Right renal cortex interstitium (tissue), 3 donors: ENCODE data around the gene KDM2B. TPM values are rescaled to one million over a fixed set of nuclear protein-coding genes. Genes with fewer than 3 reads are reported as not detected.
"Not testable (repeated sequence)": the region's sequence is repeated elsewhere in the genome, so short reads cannot be mapped to it uniquely, and the experiment has no call there.

ENCODE experiments used
- DNase-seq, 3 donors: peaks; one replicate each; pipeline ENCODE4 v3.0.0-alpha.2; 2013; ENCODE audit warnings: low read depth in 3 of 3, low spot score in 2 of 3
- polyA plus RNA-seq, 3 donors: library from polyadenylated mRNA; unstranded; fragments of 120-200 nt; gene quantifications; one replicate each; pipeline ENCODE4 v1.2.1, GENCODE V29; 2013; ENCODE audit not compliant: insufficient read length in 3 of 3

KDM2B gene
- polyA plus RNA-seq, 3 donors: 73.7 to 78.0 (median 74.7) TPM

GRCh38 chr12:121509339-121509738, 71.5 kb downstream of the KDM2B start:
- no peak for DNase-seq

- DNase-seq: no peak
These were observed 72.3 kb downstream of the KDM2B start for GRCh38 chr12:121508533-121508932.

GRCh38 chr12:121507984-121508383, 72.8 kb downstream of the KDM2B start:
- DNase-seq: no peak

- no peak for DNase-seq
These were observed 73.6 kb downstream of the KDM2B start for GRCh38 chr12:121507245-121507644.

- DNase-seq: no peak
These were observed 75.3 kb downstream of the KDM2B start for GRCh38 chr12:121505513-121505912.

GRCh38 chr12:121504505-121504904, 76.3 kb downstream of the KDM2B start:
- no peak for DNase-seq

- no peak for DNase-seq
These were observed 77.4 kb downstream of the KDM2B start for GRCh38 chr12:121503395-121503794.

GRCh38 chr12:121501946-121502345, 78.9 kb downstream of the KDM2B start:
- no peak for DNase-seq

GRCh38 chr12:121499929-121500793, 80.7 kb downstream of the KDM2B start:
- peak in 1 of 3 donors; percentile 61 for DNase-seq

GRCh38 chr12:121495746-121496145, 85.1 kb downstream of the KDM2B start:
- no peak for DNase-seq

GRCh38 chr12:121494093-121494787, 86.6 kb downstream of the KDM2B start:
- no peak for DNase-seq

- DNase-seq: no peak
These were observed 90.2 kb downstream of the KDM2B start for GRCh38 chr12:121490401-121491281.

- DNase-seq: no peak
These were observed 90.9 kb downstream of the KDM2B start for GRCh38 chr12:121489874-121490273.

GRCh38 chr12:121484967-121485366, 95.9 kb downstream of the KDM2B start:
- no peak for DNase-seq

GRCh38 chr12:121484564-121484963, 96.3 kb downstream of the KDM2B start:
- DNase-seq: not testable (repeated sequence)

- DNase-seq: no peak
These were observed 96.9 kb downstream of the KDM2B start for GRCh38 chr12:121483949-121484348.

- DNase-seq: no peak
These were observed 104.3 kb downstream of the KDM2B start for GRCh38 chr12:121476477-121476876.

GRCh38 chr12:121475279-121475678, 105.5 kb downstream of the KDM2B start:
- DNase-seq: no peak

GRCh38 chr12:121472150-121472905, 108.5 kb downstream of the KDM2B start:
- DNase-seq: no peak

- DNase-seq: no peak
These were observed 110.1 kb downstream of the KDM2B start for GRCh38 chr12:121470751-121471150.
